ENCODE results near the gene EXOC6.

DNA sequence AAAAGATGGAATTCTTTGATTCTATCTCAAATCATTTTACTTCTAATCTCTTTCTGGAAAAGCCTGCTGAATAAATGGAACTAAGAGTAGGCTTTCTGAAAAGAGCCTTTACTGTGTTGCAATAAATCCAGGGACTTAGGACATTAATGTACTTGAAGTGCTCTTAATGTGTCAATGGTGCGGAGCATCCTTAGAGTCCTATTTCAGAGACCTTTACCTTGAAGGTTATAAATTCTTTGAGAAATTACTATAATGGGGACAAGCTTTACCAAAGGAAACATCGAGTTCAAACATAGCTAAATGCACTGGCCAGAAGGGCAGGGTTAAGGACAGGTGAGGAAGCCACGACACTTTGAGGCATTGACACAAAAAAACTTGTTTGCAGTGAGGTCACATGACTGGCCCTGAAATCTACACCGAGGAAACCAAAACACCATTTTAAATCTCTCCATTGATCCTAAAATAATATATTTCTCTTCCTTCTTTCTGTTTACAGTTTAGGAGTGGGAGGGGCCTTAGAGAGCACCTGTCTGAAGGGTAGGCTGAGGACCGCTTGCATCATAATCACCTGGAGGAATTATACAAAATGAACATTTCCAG is 48.1 kb upstream of the EXOC6 start:
- TF ChIP-seq CTCF (IDR thresholded peaks at IDR 0.05) (no peak), POLR2AphosphoS5 (IDR thresholded peaks at IDR 0.05) (no peak)
